Measurements from ENCODE around the gene TMEM223.
"Not testable (repeated sequence)": the region's sequence is repeated elsewhere in the genome, so short reads cannot be mapped to it uniquely, and the experiment has no call there.

TMEM223 gene

DNA sequence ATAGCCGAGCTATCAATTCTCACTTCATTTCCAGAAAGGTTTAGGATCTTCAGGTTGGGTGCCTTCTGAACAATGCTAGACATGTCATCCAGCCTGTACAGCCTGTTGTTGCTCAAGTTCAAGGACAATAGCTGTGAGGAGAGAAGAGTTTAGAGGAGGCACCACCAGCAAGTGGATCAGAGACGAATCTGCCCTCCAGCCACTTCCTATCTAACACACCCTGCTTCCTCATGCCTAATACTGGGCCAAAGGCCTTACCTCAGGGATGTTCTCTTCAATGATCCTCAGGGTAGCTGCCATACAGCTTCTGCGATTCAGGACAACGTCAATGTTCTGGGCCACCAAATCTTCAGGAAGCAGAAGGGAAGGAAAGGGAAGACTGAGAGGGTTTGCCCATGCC is 9.3 kb upstream of the TMEM223 start:
- no peak for DNase-seq (ENCODE audit: low read depth in 2 of 2)

- no peak for DNase-seq (ENCODE audit: low read depth in 2 of 2)
These were observed 7.7 kb upstream of the TMEM223 start for GRCh38 chr11:62799486-62799885.

DNA sequence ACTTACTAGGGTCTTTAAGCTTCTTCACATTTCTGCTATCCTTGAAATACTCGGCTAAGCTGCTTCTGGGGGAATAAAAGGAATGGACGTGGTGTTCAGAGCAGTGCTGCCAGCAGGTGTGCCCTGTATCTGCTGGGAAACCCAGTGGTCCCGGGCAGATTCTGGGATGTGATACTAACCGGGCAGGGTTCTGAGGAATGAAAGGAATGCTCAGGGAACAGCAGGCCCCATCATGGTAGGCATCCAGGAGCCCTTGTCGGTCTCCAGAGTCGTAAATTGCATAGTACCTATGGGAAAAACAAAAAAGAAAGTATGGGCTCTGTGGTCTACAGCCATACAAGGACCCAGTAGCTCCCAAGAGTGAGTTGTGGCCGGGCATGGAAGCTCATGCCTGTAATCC is 4.5 kb upstream of the TMEM223 start:
- DNase-seq (ENCODE audit: low read depth in 2 of 2) = no peak

GRCh38 chr11:62794201-62794775 is 2.5 kb upstream of the TMEM223 start:
- DNase-seq (ENCODE audit: low read depth in 2 of 2) = no peak

DNA sequence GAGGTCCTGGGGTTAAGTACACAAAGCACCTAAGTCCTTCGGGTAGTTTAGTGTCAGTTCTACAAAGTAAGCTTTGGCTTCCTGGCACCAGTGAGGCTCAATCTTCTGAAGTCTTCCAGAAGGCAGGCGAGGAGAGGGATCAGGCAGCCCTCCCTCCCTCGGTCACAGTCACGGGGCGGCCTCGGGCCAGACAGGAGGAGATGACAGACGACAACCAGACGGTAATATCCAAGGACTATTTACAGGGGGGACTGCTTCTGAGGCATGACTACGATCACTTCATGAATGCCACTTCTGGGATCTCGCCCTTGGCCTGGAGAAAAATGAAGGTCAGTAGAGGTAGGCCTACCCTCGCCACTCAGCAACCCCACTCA is 383 bp upstream of the TMEM223 start:
- DNase-seq (ENCODE audit: low read depth in 2 of 2) = no peak

DNA sequence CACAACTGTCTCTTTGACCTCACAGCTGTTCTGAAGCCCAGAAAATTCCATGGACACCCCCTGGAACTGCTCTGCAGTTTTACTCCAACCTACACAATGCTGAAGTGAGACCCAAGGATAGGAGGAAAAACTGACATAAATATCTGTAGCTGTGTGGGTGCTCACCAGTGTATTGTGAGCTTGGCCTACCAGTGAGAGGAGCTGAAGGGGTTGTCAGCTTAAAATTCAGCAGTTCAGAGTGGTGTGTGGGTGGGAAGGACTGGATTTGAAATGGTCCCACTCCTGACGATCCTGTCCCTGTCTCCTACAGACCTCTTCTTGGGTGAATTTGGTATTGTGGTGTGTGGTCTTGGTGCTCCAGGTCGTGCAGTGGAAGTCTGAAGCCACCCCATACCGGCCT is 2.2 kb downstream of the TMEM223 start:
- no peak for DNase-seq (ENCODE audit: low read depth in 2 of 2)

DNA sequence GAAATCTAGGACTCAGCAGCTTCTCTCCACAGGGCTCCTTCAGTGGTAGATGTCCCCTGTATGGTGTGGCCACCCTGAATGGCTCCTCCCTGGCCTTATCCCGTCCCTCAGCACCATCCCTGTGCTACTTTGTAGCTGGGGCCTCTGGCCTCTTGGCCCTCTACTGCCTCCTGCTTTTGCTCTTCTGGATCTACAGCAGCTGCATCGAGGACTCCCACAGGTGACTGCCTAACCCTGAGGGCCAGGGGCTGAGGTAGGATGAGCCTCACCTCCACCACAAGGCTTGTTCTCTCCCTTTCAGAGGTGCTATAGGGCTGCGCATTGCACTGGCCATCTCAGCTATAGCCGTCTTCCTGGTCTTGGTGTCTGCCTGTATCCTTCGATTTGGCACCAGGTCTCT is 2.8 kb downstream of the TMEM223 start:
- DNase-seq (ENCODE audit: low read depth in 2 of 2) = no peak

DNA sequence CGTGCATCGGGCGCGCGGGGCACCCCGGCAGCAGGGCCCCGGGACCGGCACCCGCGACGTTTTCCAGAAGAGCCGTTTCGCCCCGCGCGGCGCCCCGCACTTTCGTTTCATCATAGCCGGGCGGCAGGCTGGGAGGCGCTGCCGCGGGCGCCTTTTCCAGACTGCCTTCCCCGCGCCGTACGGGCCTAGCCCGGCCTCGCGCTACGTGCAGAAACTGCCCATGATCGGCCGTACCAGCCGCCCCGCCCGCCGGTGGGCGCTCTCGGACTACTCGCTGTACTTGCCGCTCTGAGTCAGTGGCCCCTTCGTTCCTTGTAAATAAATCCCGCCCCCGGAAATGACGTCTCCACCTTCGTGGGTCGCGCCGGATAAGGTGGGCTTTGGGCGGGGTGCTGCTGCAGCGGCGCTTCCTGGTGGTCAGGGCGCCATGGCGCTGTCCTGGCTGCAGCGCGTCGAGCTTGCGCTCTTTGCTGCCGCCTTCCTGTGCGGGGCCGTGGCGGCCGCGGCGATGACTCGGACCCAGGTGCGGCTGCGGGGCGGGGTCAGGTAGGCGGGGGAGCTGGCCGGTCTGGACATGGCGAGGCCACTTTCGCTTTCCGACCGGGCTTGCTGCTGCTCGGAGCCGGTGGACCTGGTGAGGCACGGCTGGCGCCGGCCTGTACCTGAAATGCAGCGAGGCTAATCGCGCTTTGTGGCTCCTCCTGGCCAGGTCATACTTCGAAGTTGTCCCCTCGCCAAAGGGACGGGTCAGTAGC is 4.6 kb downstream of the TMEM223 start, which contains the start of gene TMEM179B:
Gene TMEM179B, plus strand, starts transcription at position 398 of the 755 bp plus-strand sequence. Its CDS starts 30 bp downstream, at position 428.
- DNase-seq (ENCODE audit: low read depth in 2 of 2) = peak; percentile 93

GRCh38 chr11:62786318-62787004 is 5.3 kb downstream of the TMEM223 start:
- DNase-seq (ENCODE audit: low read depth in 2 of 2) = peak in 1 of 2 experiments; percentile 44

DNA sequence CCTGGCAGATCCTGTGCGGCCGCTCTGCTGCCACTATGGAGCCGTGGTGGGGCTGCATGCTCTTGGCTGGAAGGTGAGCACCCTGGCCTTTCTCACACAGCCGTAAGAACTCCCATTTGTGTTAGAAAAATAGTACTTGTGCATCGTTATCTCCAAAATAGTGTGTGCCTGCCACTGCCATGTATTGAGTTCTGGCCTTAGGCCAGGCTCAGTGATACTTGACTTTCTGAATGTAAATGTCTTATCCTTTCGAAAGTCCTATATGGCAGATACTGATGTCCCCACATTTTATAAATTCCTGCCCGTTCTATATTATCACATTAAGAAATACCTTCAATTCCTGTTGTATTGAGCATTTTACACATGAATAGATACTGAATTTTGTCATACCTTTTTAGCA is 9.1 kb downstream of the TMEM223 start:
- DNase-seq (ENCODE audit: low read depth in 2 of 2) = no peak

GRCh38 chr11:62778441-62778840 is 13.4 kb downstream of the TMEM223 start:
- DNase-seq (ENCODE audit: low read depth in 2 of 2) = no peak

DNA sequence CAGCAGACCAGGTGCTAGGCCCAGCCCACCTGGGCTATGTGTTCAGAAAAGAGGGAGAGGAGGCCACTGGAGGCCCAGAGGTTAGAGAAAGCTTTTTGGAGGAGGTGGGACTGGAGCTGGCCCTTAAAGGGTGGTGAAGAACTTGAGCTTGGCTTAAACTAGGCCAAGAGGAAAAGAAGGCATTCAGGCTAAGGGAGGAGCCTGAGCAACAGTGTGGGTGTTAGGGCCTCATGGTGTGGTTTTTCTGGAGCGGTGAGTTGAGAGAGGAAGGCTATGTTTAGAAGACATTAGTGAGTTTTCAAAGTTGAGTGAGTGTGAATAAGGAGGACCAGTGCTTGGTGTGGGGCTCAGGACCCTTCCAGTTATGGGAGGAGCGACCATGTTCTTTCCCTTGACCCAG is 14.4 kb downstream of the TMEM223 start:
- no peak for DNase-seq (ENCODE audit: low read depth in 2 of 2)

DNA sequence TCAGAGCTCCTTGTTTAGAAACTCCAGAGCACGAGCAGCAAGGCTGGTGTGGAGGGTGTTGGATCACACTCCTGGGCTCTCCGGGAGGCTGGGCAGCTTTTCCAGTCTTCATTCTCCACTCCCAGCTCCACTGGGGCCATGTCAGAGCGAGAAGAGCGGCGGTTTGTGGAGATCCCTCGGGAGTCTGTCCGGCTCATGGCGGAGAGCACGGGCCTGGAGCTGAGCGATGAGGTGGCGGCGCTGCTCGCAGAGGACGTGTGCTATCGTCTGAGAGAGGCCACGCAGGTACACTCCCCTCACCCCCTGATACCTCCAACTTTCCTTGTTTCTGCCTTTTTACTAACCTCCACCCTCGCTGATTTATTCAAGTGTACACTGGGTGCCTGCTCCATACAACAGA is 16.2 kb downstream of the TMEM223 start:
- DNase-seq (ENCODE audit: low read depth in 2 of 2) = no peak

- no peak for DNase-seq (ENCODE audit: low read depth in 2 of 2)
These were observed 17.4 kb downstream of the TMEM223 start for GRCh38 chr11:62774407-62774806.

DNA sequence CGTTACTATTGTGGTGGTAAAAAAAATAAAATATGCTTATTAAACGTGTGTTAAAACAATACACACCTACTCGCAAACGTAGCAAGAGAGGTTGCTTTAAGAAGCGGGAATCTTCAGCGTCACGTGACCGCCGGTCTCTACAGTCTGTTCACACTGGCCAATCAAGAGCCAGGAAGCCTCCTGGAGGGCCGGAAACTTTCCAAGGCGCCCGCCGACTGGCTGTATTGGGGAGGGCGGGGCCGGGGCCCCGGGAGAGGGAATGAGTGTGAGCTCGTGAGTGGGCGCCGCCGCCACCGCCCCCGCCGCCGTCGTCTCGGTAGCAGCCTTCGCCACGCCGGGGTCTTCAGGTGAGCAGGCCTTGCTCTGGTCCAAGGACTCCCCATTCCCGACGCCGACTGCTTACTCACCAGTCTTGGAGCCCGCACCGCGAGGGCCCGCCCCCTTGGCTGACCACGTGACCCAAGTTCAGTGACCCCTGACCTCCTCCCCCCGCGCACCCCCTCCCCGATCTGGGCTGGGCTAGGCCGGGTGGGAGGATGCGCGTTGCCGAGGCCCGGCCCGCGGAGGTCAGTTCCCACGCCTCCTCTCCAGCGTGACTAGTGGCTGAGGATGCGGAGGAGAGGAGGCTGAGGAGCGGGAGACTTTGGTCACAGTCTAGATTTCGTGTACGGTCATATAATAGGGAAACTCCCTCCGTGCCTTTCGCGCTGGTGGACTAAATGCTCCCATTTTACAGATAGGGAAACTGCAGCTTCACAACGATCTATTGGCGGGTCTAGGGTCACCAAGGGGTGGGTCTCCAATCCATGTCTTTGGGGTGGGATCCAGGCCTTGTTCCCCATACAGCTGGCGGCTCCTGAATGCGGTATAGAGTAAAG is 20.4 kb downstream of the TMEM223 start, which contains the start of gene TAF6L:
Gene TAF6L, plus strand, starts transcription at position 253 of the 878 bp plus-strand sequence. CDS start 4,388 bp downstream, outside the sequence.
- DNase-seq (ENCODE audit: low read depth in 2 of 2) = peak; percentile 92 to 93

DNA sequence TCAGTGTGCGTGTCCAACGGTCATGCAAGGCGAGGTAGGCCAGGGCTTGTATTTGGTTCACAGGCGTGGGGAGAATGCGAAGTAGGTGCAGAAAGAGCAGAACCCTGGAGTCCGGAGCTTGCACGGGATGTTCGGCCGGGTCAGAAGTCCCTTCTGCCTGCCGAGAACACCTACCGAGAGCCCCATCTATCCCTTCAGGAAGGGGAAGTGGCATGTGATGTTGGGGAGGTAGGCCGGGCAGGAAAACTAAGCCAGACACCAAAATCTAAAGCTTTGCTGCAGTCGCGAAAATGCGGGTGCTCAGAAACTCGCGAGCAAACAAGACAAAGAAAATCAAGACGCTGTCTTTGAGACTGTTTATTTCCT is 21.0 kb downstream of the TMEM223 start:
- DNase-seq (ENCODE audit: low read depth in 2 of 2) = no peak

GRCh38 chr11:62760867-62761227 is 31.0 kb downstream of the TMEM223 start:
- not testable (repeated sequence) for DNase-seq (ENCODE audit: low read depth in 2 of 2)

DNA sequence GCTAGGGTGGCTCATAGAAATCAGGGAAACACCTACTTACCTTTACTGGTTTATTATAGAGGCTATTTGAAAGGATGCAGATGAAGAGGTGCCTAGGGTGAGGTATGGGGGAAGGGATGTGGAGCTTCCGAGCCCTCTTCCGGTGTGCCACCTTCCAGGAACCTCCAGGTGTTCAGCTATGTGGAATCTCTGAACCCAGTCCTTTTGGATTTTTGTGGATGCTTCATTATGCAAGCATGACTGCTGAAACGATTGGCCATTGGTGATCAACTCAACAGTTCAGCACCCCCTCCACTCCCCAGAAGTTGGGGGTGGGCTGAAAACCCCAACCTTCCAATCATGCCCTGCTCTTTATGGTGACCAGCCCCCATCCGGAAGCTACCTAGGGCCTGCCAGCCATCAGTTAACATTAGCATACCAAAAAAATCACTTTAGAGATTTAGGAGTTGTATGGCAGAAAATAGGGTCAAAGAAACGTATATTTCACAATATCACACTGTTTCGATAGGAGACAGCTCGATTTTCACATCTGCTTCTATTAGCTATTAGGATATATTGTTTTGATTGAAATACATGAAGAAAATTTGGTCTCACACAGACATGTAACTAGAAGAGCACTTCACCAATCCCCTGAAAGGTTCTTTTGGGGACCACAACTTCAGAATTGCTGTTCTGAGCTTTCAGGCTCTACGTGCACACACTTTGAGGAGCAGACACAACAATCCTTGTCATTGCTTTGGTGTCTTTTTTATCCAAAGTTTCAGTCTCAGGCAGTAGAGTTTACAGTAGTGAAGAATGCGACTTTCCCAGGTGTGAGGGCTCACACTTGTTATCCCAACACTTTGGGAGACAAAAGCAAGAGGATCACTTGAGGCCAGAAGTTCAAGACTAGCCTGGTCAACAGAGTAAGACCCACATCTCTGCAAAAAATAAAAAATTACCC is 33.7 kb downstream of the TMEM223 start:
- DNase-seq (ENCODE audit: low read depth in 2 of 2) = no peak

DNA sequence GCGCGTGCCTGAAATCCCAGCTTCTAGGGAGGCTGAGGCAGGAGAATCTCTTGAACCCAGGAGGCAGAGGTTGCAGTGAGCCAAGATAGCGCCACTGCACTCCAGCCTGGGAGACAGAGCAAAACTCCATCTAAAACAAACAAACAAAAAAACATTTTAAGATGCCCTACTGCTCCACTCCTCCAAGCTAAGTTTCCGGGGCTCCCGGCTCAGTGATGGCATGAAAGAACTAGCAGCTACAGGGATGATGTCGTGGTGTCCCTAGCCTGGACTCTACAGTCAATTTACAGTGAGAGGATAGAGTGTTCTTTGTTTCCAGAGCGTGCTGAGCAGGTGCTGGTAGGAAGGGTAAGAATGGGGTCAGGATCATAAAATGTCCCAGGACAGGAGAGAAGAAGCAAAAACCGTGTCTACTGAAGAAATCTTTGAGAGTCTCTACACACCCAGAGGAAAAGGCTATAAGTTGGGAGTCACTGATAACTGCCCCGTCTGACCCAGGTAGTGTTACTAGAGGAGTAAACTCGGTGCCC is 36.7 kb downstream of the TMEM223 start:
- DNase-seq (ENCODE audit: low read depth in 2 of 2) = no peak

GRCh38 chr11:62753736-62754603 is 37.8 kb downstream of the TMEM223 start, which contains the start of gene ZBTB3:
Gene ZBTB3, minus strand, starts transcription at chr11:62754160. Its CDS starts 496 bp downstream, at chr11:62753664.
- peak; percentile 98 for DNase-seq (ENCODE audit: low read depth in 2 of 2)
